SK-N-SH (cell line): ENCODE results near the gene NPIPB8. TPM values are rescaled to one million over a fixed set of nuclear protein-coding genes. Genes with fewer than 3 reads are reported as not detected.
"Not testable (repeated sequence)": the region's sequence is repeated elsewhere in the genome, so short reads cannot be mapped to it uniquely, and the experiment has no call there.

Experiments
- CTCF ChIA-PET: fragments of 300-600, 350-600 bp; formaldehyde crosslinking; extraction: SDS; loops from one replicate; lab custom pipeline; 2021; lab: Yijun Ruan, JAX
- POLR2A ChIA-PET: fragments of 350-600 bp; sonication (Branson Sonifier 250); formaldehyde crosslinking; extraction: SDS; loops from one replicate; lab custom pipeline; 2020; ENCODE audit warnings: antibody characterized with exemption, inconsistent platforms; lab: Yijun Ruan, JAX
- DNase-seq: peaks from one replicate; pipeline ENCODE4 v3.0.0; 2012
- H2AFZ ChIP-seq: fragments of 200-600 bp; sonication (generic); 2 replicates; pipeline ENCODE4 v1.8.1; 2016; ENCODE audit warnings: antibody characterized with exemption, mild to moderate bottlenecking, low read depth
- H3F3A ChIP-seq: fragments of 200-600 bp; sonication (generic); replicated peaks from 2 replicates; pipeline ENCODE3; 2016; ENCODE audit warnings: antibody characterized with exemption, mild to moderate bottlenecking; ENCODE audit not compliant: insufficient read depth
- H3K27ac ChIP-seq, 2 experiments: fragments of 200-500 bp in 1 of 2; fragments of 200-600 bp in 1 of 2; sonication (Bioruptor generic) in 1 of 2; sonication (generic), shearing (Covaris generic) in 1 of 2; 2 replicates each; pipeline versions ENCODE4 v1.5.1 to v1.6.1; 2014 to 2016; ENCODE audit warnings: low read depth in 2 of 2, inconsistent platforms in 1 of 2, low read length in 1 of 2, mild to moderate bottlenecking in 1 of 2, mixed read lengths in 1 of 2
- H3K27me3 ChIP-seq: fragments of 200-600 bp; sonication (generic), shearing (Covaris generic); 2 replicates; pipeline ENCODE4 v1.6.1; 2016; ENCODE audit warnings: mixed run types; ENCODE audit not compliant: insufficient read depth
- H3K36me3 ChIP-seq, 2 experiments: fragments of 200-500 bp in 1 of 2; fragments of 200-600 bp in 1 of 2; sonication (Bioruptor generic) in 1 of 2; sonication (generic) in 1 of 2; replicated peaks in 1 of 2; 2 replicates each; pipeline versions ENCODE3 to v1.5.1; 2014 to 2016; ENCODE audit warnings: low read length in 1 of 2, mild to moderate bottlenecking in 1 of 2; ENCODE audit not compliant: insufficient read depth in 2 of 2, control insufficient read depth in 1 of 2
- H3K4me1 ChIP-seq, 2 experiments: fragments of 200-500 bp in 1 of 2; fragments of 200-600 bp in 1 of 2; sonication (Bioruptor generic) in 1 of 2; sonication (generic), shearing (Covaris generic) in 1 of 2; 2 replicates each; pipeline versions ENCODE4 v1.5.1 to v1.6.1; 2014 to 2016; ENCODE audit warnings: low read depth in 1 of 2, low read length in 1 of 2, mixed run types in 1 of 2; ENCODE audit not compliant: insufficient read depth in 2 of 2, control insufficient read depth in 1 of 2
- H3K4me2 ChIP-seq: fragments of 200-600 bp; sonication (generic), shearing (Covaris generic); 2 replicates; pipeline ENCODE4 v1.6.1; 2017; ENCODE audit warnings: mixed run types
- H3K4me3 ChIP-seq, 2 experiments: fragments of 200-500 bp in 1 of 2; fragments of 200-600 bp in 1 of 2; sonication (Bioruptor generic) in 1 of 2; sonication (generic), shearing (Covaris generic) in 1 of 2; 2 replicates each; pipeline versions ENCODE4 v1.5.1 to v1.8.1; 2014 to 2016; ENCODE audit warnings: low read depth in 2 of 2, inconsistent platforms in 1 of 2, low read length in 1 of 2, mild to moderate bottlenecking in 1 of 2, mixed read lengths in 1 of 2, moderate library complexity in 1 of 2
- H3K79me2 ChIP-seq: fragments of 200-600 bp; sonication (generic); 2 replicates; pipeline ENCODE4 v1.8.1; 2017; ENCODE audit warnings: mild to moderate bottlenecking; ENCODE audit not compliant: insufficient read depth
- H3K9ac ChIP-seq: fragments of 200-600 bp; sonication (generic); 2 replicates; pipeline ENCODE4 v1.6.1; 2017; ENCODE audit warnings: mixed run types
- H3K9me2 ChIP-seq: fragments of 200-600 bp; sonication (generic); 2 replicates; pipeline ENCODE4 v1.6.1; 2017; ENCODE audit warnings: mixed run types
- H3K9me3 ChIP-seq: fragments of 200-600 bp; sonication (generic); 2 replicates; pipeline ENCODE4 v1.6.1; 2017; ENCODE audit warnings: mixed run types, mild to moderate bottlenecking, moderate library complexity
- H4K20me1 ChIP-seq: fragments of 200-600 bp; sonication (generic); 2 replicates; pipeline ENCODE4 v1.6.1; 2017; ENCODE audit warnings: mild to moderate bottlenecking, mixed run types; ENCODE audit not compliant: insufficient read depth
- ELF1 ChIP-seq: IDR thresholded peaks from 2 replicates; pipeline ENCODE4 v1.4.0; 2012
- NRF1 ChIP-seq: IDR thresholded peaks from 2 replicates; pipeline ENCODE4 v1.6.1; 2012; ENCODE audit warnings: low read depth, mild to moderate bottlenecking, low read length
- RXRA ChIP-seq: IDR thresholded peaks from 2 replicates; pipeline ENCODE4 v1.4.0; 2012; ENCODE audit warnings: low read depth, mild to moderate bottlenecking, borderline replicate concordance
- SIN3A ChIP-seq: IDR thresholded peaks from 2 replicates; pipeline ENCODE4 v1.6.1; 2012; ENCODE audit warnings: low read depth, mild to moderate bottlenecking, low read length, moderate library complexity, borderline replicate concordance
- SMC3 ChIP-seq: IDR thresholded peaks from 2 replicates; pipeline ENCODE4 v1.6.1; 2012; ENCODE audit warnings: low read depth, low read length, improper control_type of control experiment
- TCF12 ChIP-seq: IDR thresholded peaks from 2 replicates; pipeline ENCODE4 v1.4.0; 2012
- USF1 ChIP-seq: IDR thresholded peaks from 2 replicates; pipeline ENCODE4 v1.4.0; 2012; ENCODE audit warnings: low read depth, borderline replicate concordance
- WGBS: methylation state at CpG from one replicate; pipeline ENCODE4 v1.1.6; 2017; ENCODE audit warnings: low lambda C conversion rate; 5-methylcytosine and 5-hydroxymethylcytosine counted together
- polyA plus RNA-seq, 3 experiments: library from polyadenylated mRNA; depleted of rRNA; stranded (reverse); fragments of >200 nt; gene quantifications; 2 replicates each; pipeline ENCODE4 v1.2.3, GENCODE V29; 2012
- TF ChIP-seq, protein P1 (sequence below): fragments of 200-600 bp; sonication (generic); IDR thresholded peaks from 2 replicates; pipeline ENCODE4 v1.6.1; 2017; ENCODE audit warnings: antibody characterized with exemption, mild to moderate bottlenecking, moderate library complexity

Gene NPIPB8
- polyA plus RNA-seq, 1 of the 3 experiments (the other 2 are of a cell fraction), result not detected

GRCh38 chr16:28607681-28608495 lies 30.0 kb upstream of the NPIPB8 start:
- H4K20me1 ChIP-seq, H3K9me2 ChIP-seq, H3K27ac ChIP-seq, H2AFZ ChIP-seq, DNase-seq, H3K4me2 ChIP-seq, H3K27me3 ChIP-seq, H3K4me3 ChIP-seq, H3K36me3 ChIP-seq, POLR2A ChIA-PET, H3F3A ChIP-seq, CTCF ChIA-PET, H3K9me3 ChIP-seq, H3K4me1 ChIP-seq, H3K79me2 ChIP-seq, H3K9ac ChIP-seq: not testable (repeated sequence)
- 79% methylated on average over 8 of the region's 10 CpGs for WGBS

- CTCF ChIA-PET, H3K27me3 ChIP-seq, DNase-seq: not testable (repeated sequence)
These were observed 29.4 kb upstream of the NPIPB8 start for GRCh38 chr16:28608496-28608808.

GRCh38 chr16:28608867-28609596 lies 28.8 kb upstream of the NPIPB8 start:
- H3K4me3 ChIP-seq, H3K36me3 ChIP-seq, H3K79me2 ChIP-seq, H3K27ac ChIP-seq, DNase-seq, H3K9me2 ChIP-seq, H4K20me1 ChIP-seq, H3K4me1 ChIP-seq, H3K9me3 ChIP-seq, H3K4me2 ChIP-seq, H2AFZ ChIP-seq, CTCF ChIA-PET, POLR2A ChIA-PET, H3K9ac ChIP-seq, H3F3A ChIP-seq, H3K27me3 ChIP-seq: not testable (repeated sequence)
- 87% methylated on average over 8 of the region's 11 CpGs for WGBS

More at GRCh38 chr16:28608496-28608808, 29.4 kb upstream of the NPIPB8 start:
- H3K36me3 ChIP-seq, H3K4me1 ChIP-seq, H3K9ac ChIP-seq, H3K4me2 ChIP-seq, POLR2A ChIA-PET, H3K9me2 ChIP-seq, H3K27ac ChIP-seq, H4K20me1 ChIP-seq, H3K9me3 ChIP-seq, H3K4me3 ChIP-seq, H3K79me2 ChIP-seq, H2AFZ ChIP-seq, H3F3A ChIP-seq: not testable (repeated sequence)
- no CpG with 5 or more reads among the region's 7 CpGs for WGBS

- Histone ChIP-seq H3K4me3 (no peak within 1 kb of the TSS), H3K4me1 (peaks cover 0 to 9% of the 10 kb centered on the region in 2 experiments; a peak in 1 of 4 replicates), H3K27ac (no peak within 1 kb of the TSS; a peak in 1 of 4 replicates), H3K79me2 (no peaks in the 10 kb centered on the region), H4K20me1 (no peaks in the 10 kb centered on the region), H3K27me3 (no peaks in the 10 kb centered on the region), H3K9me3 (no peaks in the 10 kb centered on the region), H3F3A (no peaks in the 10 kb centered on the region), H3K9ac (no peak within 1 kb of the TSS), H3K36me3 (no peaks in the 10 kb centered on the region), H3K9me2 (no peaks in the 10 kb centered on the region), H2AFZ (no peak within 1 kb of the TSS), H3K4me2 (no peak within 1 kb of the TSS)
- DNase-seq, result peak; percentile 28
- POLR2A ChIA-PET, result no interaction called here
- CTCF ChIA-PET, result no interaction called here
- 62% methylated on average over 6 of the region's 11 CpGs for WGBS
- no peak for TF ChIP-seq RXRA
- TF ChIP-seq, protein P1, sequence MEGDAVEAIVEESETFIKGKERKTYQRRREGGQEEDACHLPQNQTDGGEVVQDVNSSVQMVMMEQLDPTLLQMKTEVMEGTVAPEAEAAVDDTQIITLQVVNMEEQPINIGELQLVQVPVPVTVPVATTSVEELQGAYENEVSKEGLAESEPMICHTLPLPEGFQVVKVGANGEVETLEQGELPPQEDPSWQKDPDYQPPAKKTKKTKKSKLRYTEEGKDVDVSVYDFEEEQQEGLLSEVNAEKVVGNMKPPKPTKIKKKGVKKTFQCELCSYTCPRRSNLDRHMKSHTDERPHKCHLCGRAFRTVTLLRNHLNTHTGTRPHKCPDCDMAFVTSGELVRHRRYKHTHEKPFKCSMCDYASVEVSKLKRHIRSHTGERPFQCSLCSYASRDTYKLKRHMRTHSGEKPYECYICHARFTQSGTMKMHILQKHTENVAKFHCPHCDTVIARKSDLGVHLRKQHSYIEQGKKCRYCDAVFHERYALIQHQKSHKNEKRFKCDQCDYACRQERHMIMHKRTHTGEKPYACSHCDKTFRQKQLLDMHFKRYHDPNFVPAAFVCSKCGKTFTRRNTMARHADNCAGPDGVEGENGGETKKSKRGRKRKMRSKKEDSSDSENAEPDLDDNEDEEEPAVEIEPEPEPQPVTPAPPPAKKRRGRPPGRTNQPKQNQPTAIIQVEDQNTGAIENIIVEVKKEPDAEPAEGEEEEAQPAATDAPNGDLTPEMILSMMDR, result no peak
- TF ChIP-seq USF1, result no peak
- TF ChIP-seq ELF1, result no peak
- TF ChIP-seq SIN3A, result no peak
- TF ChIP-seq NRF1, result no peak
- no peak for TF ChIP-seq SMC3
- TF ChIP-seq TCF12, result no peak
These were observed 28.0 kb upstream of the NPIPB8 start, which contains the start of gene SULT1A1 for GRCh38 chr16:28609631-28610594. TSS of gene SULT1A1 (minus strand) at chr16:28610044. CDS start at chr16:28608855, 1,189 bp downstream.
